NT2/D1 (cell line): ENCODE results near the gene ATXN7.

Experiments
- SUZ12 ChIP-seq: IDR thresholded peaks from 2 replicates; pipeline ENCODE4 v1.6.1; 2011; ENCODE audit not compliant: insufficient read length, insufficient read depth; ENCODE audit errors: extremely low read depth
- YY1 ChIP-seq: IDR thresholded peaks from 2 replicates; pipeline ENCODE4 v1.6.1; 2011; ENCODE audit not compliant: insufficient read length, insufficient read depth
- ZNF274 ChIP-seq: IDR thresholded peaks from 2 replicates; pipeline ENCODE4 v1.6.1; 2011; ENCODE audit warnings: mild to moderate bottlenecking, low read depth, low read length

DNA sequence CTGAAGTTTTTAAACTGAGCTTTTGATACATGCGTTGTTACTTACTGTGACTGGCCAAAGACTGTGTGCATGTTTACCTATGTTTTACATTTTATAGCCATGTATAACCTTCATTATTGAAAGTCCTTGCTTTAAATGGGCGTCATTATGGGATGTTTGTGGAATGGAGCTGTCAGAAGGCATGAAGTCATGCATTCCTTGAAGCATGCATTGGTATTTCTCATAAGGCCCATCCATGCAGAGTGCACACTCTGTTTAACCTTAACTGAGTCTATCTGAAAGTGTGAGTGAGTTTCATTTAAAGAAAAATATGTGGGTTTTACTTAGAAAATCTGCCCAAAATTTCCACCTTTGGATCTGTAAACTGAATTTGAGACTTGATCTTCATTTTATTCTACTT is 108.5 kb downstream of the ATXN7 start:
- TF ChIP-seq YY1 = no peak
- TF ChIP-seq ZNF274 = no peak
- no peak for TF ChIP-seq SUZ12
